Thyroid gland (tissue), 4 donors: ENCODE results near the gene AGAP9. TPM values are rescaled to one million over a fixed set of nuclear protein-coding genes. Genes with fewer than 3 reads are reported as not detected.
"Not testable (repeated sequence)": the region's sequence is repeated elsewhere in the genome, so short reads cannot be mapped to it uniquely, and the experiment has no call there.

Experiments used
- DNase-seq, 2 donors: peaks; one replicate each; pipeline ENCODE4 v3.0.0-alpha.2; 2019
- H3K27ac ChIP-seq, 3 donors: fragments of 200-600 bp; sonication (generic); 1 replicate in 2 of 3; 2 replicates in 1 of 3; pipeline ENCODE4 v1.5.1; 2016 to 2019; ENCODE audit warnings: mild to moderate bottlenecking in 1 of 3, moderate library complexity in 1 of 3
- H3K27me3 ChIP-seq: fragments of 200-600 bp; sonication (generic); one replicate; pipeline ENCODE4 v1.5.1; 2019
- H3K36me3 ChIP-seq, 2 donors: fragments of 200-600 bp; sonication (generic); one replicate each; pipeline ENCODE4 v1.5.1; 2016 to 2019
- H3K4me1 ChIP-seq, 2 donors: fragments of 200-600 bp; sonication (generic); one replicate each; pipeline ENCODE4 v1.5.1; 2017 to 2019
- H3K4me3 ChIP-seq, 3 donors: fragments of 200-600 bp; sonication (generic); replicated peaks in 1 of 3; 1 replicate in 2 of 3; 2 replicates in 1 of 3; pipeline ENCODE4 v1.5.1; 2016; ENCODE audit warnings: mild to moderate bottlenecking in 1 of 3
- H3K9me3 ChIP-seq: fragments of 200-600 bp; sonication (generic); one replicate; pipeline ENCODE4 v1.5.1; 2017
- WGBS, 2 donors: methylation state at CpG; one replicate each; pipeline ENCODE4 v1.1.5; 2017; 5-methylcytosine and 5-hydroxymethylcytosine counted together
- intact Hi-C: fragments of 100-400 bp; cut with DNase I; formaldehyde crosslinking; loops from one replicate; pipeline ENCODE4 v1.15.1; 2023
- total RNA-seq, 4 donors: library from RNA; depleted of rRNA; stranded (reverse); fragments of >200 nt; gene quantifications; one replicate each; pipeline ENCODE4 v1.2.3, GENCODE V29; 2016

The AGAP9 gene
- total RNA-seq, result 10 to 100 TPM in 2 of 4 donors, 1 to 10 TPM in 2; 2.8 to 17.6 (median 11.9) TPM

DNA sequence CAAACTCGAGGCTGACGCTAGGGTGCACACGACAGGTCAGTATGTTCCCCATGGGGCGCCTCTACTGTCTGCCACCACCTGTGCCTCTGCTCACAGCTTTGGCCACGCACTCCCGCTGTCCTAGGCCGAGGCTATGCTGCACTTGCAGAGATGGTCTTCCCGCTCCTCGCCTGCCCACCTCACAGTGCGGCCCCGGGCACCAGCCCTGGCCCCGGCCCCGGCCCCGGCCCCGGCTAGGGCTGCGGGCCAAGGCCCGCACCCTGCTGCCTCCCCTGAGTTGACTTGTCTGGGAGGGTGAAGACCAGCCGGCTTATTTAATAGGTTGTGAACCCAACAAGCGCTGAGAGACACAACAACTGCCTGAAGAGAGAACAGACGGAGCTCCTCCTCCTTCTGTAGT is at the start of gene AGAP9:
TSS of gene AGAP9 (minus strand) at position 164 of the 400 bp plus-strand sequence. CDS start at position 52, 112 bp downstream.
- H3K4me1 ChIP-seq, DNase-seq, H3K27me3 ChIP-seq, H3K36me3 ChIP-seq, H3K4me3 ChIP-seq, intact Hi-C loops, H3K9me3 ChIP-seq, H3K27ac ChIP-seq: not testable (repeated sequence)
- WGBS, 2 donors, result no CpG with 5 or more reads among the region's 20 CpGs

DNA sequence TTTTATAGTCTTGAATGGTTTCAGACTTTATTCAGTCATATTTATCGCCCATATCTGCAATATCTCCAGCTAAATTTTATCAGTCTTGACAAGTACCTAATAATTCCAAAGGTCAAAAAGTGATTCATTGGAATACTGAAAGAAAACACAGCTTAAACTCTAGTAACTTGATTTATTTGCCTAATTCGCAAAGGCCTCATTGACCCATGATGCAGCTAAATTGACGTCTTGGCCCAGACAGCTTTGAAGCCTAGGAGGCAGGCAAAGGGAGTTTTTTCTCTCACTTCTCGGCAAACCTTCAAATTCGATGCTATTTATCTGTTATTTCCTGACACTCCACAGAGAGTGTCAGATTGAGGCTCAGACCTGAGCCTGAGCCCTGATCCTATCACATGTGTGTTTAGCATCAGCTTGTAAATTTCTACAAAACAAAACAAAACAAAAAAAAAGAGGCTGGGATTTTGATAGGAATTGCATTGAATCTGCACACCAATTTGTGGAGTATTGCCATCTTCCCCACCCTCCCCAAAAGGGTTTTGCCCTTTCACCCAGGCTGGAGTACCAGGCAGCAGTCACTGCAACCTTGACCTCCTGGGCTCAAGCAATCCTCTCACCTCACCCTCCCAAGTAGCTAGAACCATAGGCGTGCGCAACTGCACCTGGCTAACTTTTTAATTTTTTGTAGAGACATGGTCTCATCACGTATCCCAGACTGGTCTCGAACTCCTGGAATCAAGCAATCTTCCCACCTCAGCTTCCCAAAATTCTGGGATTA is 47.9 kb upstream of the AGAP9 start:
- H3K4me1 ChIP-seq, intact Hi-C loops, H3K27ac ChIP-seq, DNase-seq, H3K4me3 ChIP-seq, H3K9me3 ChIP-seq, H3K36me3 ChIP-seq, H3K27me3 ChIP-seq: not testable (repeated sequence)
- WGBS, 2 donors, result 86 to 87% methylated on average over 1 to 3 of the region's 9 CpGs

GRCh38 chr10:47566757-47567156 is 43.3 kb upstream of the AGAP9 start:
- WGBS, 2 donors, result no CpG with 5 or more reads among the region's 7 CpGs
- H3K4me1 ChIP-seq, intact Hi-C loops, H3K36me3 ChIP-seq, H3K9me3 ChIP-seq, DNase-seq, H3K4me3 ChIP-seq, H3K27ac ChIP-seq, H3K27me3 ChIP-seq: not testable (repeated sequence)

DNA sequence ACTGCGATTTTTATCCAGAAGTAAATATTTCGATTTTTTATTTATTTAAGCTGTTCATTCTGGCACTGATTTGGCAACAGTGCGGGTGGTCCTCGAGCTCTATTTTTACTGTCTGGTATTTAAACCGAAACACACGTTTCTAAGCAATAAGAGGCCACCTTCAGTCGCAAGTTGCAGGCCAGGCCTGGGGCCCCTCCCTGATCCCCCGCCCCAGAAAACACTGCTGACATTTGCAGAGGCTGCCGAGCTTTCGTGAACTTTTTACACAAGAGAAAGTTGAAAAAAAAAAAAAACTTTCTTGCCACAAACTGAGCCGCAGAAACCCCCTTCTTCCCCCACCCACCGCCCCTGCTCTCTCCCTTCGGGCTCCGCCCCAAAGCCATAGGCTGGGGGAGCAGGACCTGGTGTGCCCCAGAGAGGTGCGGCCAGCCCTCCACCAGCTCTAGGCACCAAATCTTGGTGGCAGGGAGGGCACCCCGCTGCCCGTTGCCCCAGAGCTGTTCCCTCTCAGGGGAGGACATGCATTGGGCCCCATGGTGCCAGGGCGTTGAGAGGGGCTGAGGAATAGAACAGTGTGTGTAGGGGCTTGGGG is 42.8 kb upstream of the AGAP9 start:
- intact Hi-C loops, H3K27me3 ChIP-seq, H3K9me3 ChIP-seq, H3K36me3 ChIP-seq, H3K27ac ChIP-seq, H3K4me1 ChIP-seq, H3K4me3 ChIP-seq, DNase-seq: not testable (repeated sequence)
- WGBS, 2 donors, result 79 to 81% methylated on average over 13 to 14 of the region's 18 CpGs

- H3K4me1 ChIP-seq, DNase-seq, H3K27me3 ChIP-seq, H3K9me3 ChIP-seq, H3K4me3 ChIP-seq, H3K27ac ChIP-seq, intact Hi-C loops, H3K36me3 ChIP-seq: not testable (repeated sequence)
- 83% methylated on average over 28 of the region's 47 CpGs; no CpG with 5 or more reads in 1 of the 2 donors for WGBS, 2 donors
Observed at GRCh38 chr10:47565517-47565920, 42.1 kb upstream of the AGAP9 start.

GRCh38 chr10:47564953-47565352 is 41.5 kb upstream of the AGAP9 start:
- H3K27ac ChIP-seq, H3K27me3 ChIP-seq, DNase-seq, H3K36me3 ChIP-seq, H3K4me1 ChIP-seq, H3K4me3 ChIP-seq, H3K9me3 ChIP-seq, intact Hi-C loops: not testable (repeated sequence)
- 100% methylated on average over 7 of the region's 27 CpGs; no CpG with 5 or more reads in 1 of the 2 donors for WGBS, 2 donors

- WGBS, 2 donors, result no CpG with 5 or more reads among the region's 16 CpGs
- H3K4me3 ChIP-seq, H3K27me3 ChIP-seq, H3K27ac ChIP-seq, DNase-seq, H3K36me3 ChIP-seq, H3K9me3 ChIP-seq, H3K4me1 ChIP-seq, intact Hi-C loops: not testable (repeated sequence)
Observed at GRCh38 chr10:47564318-47564717, 40.9 kb upstream of the AGAP9 start.

DNA sequence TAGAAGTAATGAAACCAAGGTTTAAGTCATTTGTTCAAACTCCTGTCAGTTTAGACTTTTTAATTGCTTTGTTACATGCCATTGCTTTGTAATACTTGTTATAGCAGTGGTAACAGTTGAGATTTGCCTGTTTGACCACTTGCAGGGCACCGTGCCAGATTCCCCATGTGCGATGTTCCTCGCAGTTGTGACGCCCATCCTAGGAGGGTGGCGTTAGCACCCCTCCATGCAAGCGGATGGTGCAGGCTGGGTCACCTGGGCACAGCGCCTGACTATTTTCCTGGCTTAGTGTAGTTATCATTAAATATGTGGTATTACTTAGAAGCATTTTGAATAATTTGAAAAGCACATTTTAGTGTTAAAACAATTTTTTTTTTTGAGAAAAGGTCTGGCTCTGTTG is 37.0 kb upstream of the AGAP9 start:
- peak overlapping the region in 1 of 3 donors; percentile 65 for H3K27ac ChIP-seq
- H3K27me3 ChIP-seq, H3K4me3 ChIP-seq, H3K36me3 ChIP-seq, H3K4me1 ChIP-seq, intact Hi-C loops, H3K9me3 ChIP-seq: not testable (repeated sequence)
- WGBS, 2 donors, result 21 to 30% methylated on average over 7 of the region's 7 CpGs
- DNase-seq, result peak; percentile 81 to 85

DNA sequence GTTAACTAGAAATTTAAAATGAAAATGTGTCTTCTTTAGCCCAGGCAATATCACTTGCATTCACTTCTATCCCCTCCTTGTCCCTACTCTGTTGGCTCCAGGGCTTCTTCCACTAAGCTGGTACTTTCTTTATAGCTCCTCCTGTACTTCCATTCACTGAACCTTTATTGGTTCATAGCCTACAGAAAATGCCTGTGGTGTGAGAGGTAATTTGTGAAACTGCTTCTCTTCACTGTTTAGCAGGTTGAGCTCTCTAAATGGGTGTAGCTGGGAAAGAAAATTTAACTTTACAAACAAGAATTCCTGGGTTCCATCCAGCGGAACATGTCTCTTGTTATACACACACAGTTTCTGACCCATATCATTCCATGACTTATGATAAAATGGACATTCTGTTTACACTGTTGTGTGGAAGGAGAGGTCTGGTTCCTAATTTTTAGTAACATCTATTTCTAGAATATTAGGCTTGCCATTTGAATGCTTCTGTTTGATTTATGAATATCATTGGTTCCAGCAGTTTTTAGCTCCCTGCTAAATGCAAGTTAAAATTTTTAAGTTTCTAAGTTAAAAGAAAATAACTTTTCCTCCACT is 36.4 kb upstream of the AGAP9 start:
- H3K4me1 ChIP-seq, H3K27me3 ChIP-seq, H3K36me3 ChIP-seq, H3K9me3 ChIP-seq, H3K4me3 ChIP-seq, intact Hi-C loops, DNase-seq: not testable (repeated sequence)
- H3K27ac ChIP-seq, result peak overlapping the region; percentile 57 to 65 (median 62)
- WGBS, 2 donors, result 43 to 70% methylated on average over 1 of the region's 1 CpG

DNA sequence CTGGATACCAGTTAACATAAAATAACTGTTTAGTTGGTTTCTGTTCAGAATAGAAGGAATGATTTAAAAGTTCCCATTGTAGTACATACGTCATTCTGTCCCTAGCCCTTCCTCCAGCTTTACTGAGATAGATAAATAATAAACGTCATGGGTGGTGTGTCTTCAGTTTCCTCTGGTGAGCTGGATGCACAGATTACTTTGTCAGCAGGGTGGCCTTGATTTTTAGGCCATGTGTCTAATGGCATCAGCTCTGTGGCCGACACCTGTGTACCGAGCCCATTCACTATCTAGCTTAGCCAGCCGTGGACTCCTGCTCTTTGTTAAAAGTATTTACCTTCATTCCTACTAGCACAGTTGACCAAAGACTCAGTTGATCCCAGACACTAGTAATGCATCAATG is 34.7 kb upstream of the AGAP9 start:
- H3K27me3 ChIP-seq, DNase-seq, H3K4me1 ChIP-seq, H3K9me3 ChIP-seq, intact Hi-C loops, H3K36me3 ChIP-seq, H3K4me3 ChIP-seq, H3K27ac ChIP-seq: not testable (repeated sequence)
- WGBS, 2 donors, result 74 to 83% methylated on average over 5 of the region's 5 CpGs

DNA sequence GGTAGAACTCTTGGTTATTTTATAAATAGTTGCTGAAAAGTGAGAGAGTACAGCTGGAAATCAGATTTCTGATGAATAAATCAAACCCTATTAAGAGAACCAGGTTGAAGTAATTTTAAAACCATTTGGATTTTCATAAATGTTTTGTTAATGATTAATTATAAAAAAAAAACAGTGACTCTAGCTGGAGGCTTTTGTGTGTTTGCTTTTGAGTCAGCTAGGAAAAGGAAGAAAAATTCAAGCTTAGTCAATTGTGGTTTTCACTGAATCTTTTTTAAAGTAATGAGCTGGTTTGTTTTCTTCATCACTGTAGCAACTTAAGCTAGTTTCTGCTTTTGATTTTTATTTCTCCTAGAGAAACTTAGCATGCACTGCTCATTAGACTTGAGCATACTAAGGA is 34.2 kb upstream of the AGAP9 start:
- H3K4me3 ChIP-seq, H3K36me3 ChIP-seq, intact Hi-C loops, H3K27ac ChIP-seq, H3K9me3 ChIP-seq, H3K4me1 ChIP-seq, DNase-seq, H3K27me3 ChIP-seq: not testable (repeated sequence)

- 91 to 93% methylated on average over 2 of the region's 2 CpGs for WGBS, 2 donors
- H3K4me1 ChIP-seq, H3K27ac ChIP-seq, H3K27me3 ChIP-seq, DNase-seq, H3K36me3 ChIP-seq, H3K4me3 ChIP-seq, H3K9me3 ChIP-seq, intact Hi-C loops: not testable (repeated sequence)
Observed at GRCh38 chr10:47555334-47555733, 31.9 kb upstream of the AGAP9 start.

DNA sequence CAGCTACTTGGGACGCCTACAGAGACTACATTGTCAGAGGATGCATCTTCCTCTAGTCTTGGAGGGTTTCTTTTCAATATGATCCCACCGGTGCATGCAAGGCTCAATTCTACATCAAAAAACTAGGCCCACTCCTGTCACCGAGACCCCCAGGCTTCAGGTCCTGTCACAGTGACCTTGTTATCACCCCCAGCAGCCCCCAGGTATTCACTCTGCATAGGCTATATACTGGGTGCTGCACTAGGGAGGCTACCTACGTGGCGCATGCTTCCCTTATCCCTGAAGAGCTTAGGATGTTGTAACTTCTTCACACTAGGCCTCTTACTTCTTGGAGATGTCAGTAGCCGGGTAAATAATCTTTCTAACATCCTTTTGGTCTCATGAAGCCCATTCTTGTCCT is 31.1 kb upstream of the AGAP9 start:
- not testable (repeated sequence) for H3K4me3 ChIP-seq, DNase-seq

More for the DNA sequence above, 31.1 kb upstream of the AGAP9 start:
- H3K27me3 ChIP-seq, H3K36me3 ChIP-seq, H3K4me1 ChIP-seq, H3K9me3 ChIP-seq, intact Hi-C loops, H3K27ac ChIP-seq: not testable (repeated sequence)
- WGBS, 2 donors, result 80% methylated on average over 3 of the region's 6 CpGs
